ENCODE data around the gene LENG1. TPM values are rescaled to one million over a fixed set of nuclear protein-coding genes. Genes with fewer than 3 reads are reported as not detected.

LENG1 gene
- total and polyA plus RNA-seq, 7 donors: 5.8 to 19.6 (median 10.2) TPM

GRCh38 chr19:54148158-54148557 is 11.4 kb downstream of the LENG1 start:
- WGBS, 3 donors: 84 to 90% (median 87%) methylated on average over 15 to 19 of the region's 19 CpGs
- TF ChIP-seq, protein P1, sequence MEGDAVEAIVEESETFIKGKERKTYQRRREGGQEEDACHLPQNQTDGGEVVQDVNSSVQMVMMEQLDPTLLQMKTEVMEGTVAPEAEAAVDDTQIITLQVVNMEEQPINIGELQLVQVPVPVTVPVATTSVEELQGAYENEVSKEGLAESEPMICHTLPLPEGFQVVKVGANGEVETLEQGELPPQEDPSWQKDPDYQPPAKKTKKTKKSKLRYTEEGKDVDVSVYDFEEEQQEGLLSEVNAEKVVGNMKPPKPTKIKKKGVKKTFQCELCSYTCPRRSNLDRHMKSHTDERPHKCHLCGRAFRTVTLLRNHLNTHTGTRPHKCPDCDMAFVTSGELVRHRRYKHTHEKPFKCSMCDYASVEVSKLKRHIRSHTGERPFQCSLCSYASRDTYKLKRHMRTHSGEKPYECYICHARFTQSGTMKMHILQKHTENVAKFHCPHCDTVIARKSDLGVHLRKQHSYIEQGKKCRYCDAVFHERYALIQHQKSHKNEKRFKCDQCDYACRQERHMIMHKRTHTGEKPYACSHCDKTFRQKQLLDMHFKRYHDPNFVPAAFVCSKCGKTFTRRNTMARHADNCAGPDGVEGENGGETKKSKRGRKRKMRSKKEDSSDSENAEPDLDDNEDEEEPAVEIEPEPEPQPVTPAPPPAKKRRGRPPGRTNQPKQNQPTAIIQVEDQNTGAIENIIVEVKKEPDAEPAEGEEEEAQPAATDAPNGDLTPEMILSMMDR (IDR thresholded peaks at IDR 0.05): no peak
- no peaks in the 10 kb centered on the region for H3K27me3 ChIP-seq (ENCODE audit: insufficient read depth in 3 of 3, low read length in 2 of 3)
- no peaks in the 10 kb centered on the region for H3K9me3 ChIP-seq
- H3K27ac ChIP-seq: no peak overlapping the region
- no peak overlapping the region for H3K4me3 ChIP-seq
- intact Hi-C loops (cut with DNase I): no loop called here
- peaks cover 4 to 99% of the 10 kb centered on the region in 2 donors for H3K36me3 ChIP-seq (ENCODE audit: insufficient read depth in 1 of 2, low read depth in 1 of 2)
- ATAC-seq: no peak
- H3K4me1 ChIP-seq: no peaks in the 10 kb centered on the region
- DNase-seq: no peak

GRCh38 chr19:54147676-54148075 is 11.8 kb downstream of the LENG1 start:
- intact Hi-C loops (cut with DNase I): no loop called here
- no peaks in the 10 kb centered on the region for H3K27me3 ChIP-seq (ENCODE audit: insufficient read depth in 3 of 3, low read length in 2 of 3)
- no peaks in the 10 kb centered on the region for H3K4me1 ChIP-seq
- TF ChIP-seq, protein P1 (IDR thresholded peaks at IDR 0.05): no peak
- H3K36me3 ChIP-seq (ENCODE audit: insufficient read depth in 1 of 2, low read depth in 1 of 2): peaks cover 4 to 99% of the 10 kb centered on the region in 2 donors
- DNase-seq: no peak
- 62 to 86% (median 82%) methylated on average over 2 to 3 of the region's 3 CpGs for WGBS, 3 donors
- H3K4me3 ChIP-seq: no peak overlapping the region
- H3K27ac ChIP-seq: no peak overlapping the region
- no peaks in the 10 kb centered on the region for H3K9me3 ChIP-seq
- ATAC-seq: no peak

DNA sequence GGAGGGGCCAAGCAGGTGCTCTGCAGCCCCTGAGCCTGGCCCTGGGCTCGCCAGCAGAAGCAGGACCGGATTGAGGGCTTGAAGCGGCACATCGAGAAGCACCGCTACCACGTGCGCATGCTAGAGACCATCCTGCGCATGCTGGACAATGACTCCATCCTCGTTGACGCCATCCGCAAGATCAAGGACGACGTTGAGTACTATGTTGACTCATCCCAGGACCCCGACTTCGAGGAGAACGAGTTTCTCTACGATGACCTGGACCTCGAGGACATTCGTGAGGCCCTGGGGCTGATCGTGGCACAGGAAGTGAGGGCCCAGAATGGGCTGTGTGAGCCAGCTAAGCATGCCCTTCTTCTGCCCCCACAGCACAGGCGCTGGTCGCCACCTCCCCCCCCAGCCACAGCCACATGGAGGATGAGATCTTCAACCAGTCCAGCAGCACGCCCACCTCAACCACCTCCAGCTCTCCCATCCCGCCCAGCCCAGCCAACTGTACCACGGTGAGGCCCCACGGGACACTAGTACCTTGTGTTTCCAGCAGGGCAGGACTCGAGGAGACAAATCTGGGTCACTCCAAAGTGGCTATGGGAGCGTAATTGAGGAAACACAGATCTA is 13.9 kb downstream of the LENG1 start:
- H3K27ac ChIP-seq: no peak overlapping the region
- H3K4me1 ChIP-seq: peaks cover under 1% of the 10 kb centered on the region
- no peaks in the 10 kb centered on the region for H3K27me3 ChIP-seq (ENCODE audit: insufficient read depth in 3 of 3, low read length in 2 of 3)
- peaks cover 4 to 94% of the 10 kb centered on the region in 2 donors for H3K36me3 ChIP-seq (ENCODE audit: insufficient read depth in 1 of 2, low read depth in 1 of 2)
- TF ChIP-seq, protein P1 (IDR thresholded peaks at IDR 0.05): no peak
- intact Hi-C loops (cut with DNase I): no loop called here
- ATAC-seq (no peak), DNase-seq (no peak)
- H3K4me3 ChIP-seq: no peak overlapping the region
- no peaks in the 10 kb centered on the region for H3K9me3 ChIP-seq
- WGBS, 3 donors: 89 to 93% (median 92%) methylated on average over 28 of the region's 28 CpGs

DNA sequence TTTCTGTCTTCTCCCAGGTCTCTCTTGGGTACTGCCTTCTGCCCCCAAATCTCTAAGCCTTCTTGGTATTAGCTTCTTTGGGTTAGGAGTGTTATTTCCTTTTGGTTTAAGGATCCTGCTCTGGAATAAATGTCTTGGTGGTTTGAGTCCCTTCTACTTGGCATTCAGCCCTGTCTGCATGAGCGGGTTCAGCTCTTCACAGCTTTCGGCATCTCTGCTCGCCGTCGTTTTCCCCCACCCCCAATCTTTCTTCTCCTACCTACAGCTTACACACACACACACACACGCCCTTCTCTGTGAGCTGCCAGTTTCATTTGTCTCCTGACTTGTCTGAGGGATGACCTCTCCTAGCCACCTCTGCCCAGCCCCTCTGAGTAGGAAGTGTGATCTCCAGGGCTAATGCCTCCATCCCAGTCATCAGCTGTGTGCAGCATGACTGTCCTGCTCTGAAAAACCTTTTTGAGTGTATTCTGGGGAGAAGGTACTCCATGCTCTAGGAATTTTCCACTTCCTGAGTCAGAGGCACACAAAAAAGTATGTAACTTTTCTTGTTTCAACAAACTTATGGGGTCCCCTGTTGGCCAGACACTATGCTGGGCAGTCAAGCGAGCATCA is 17.2 kb downstream of the LENG1 start:
- no peak for ATAC-seq
- 85 to 92% (median 88%) methylated on average over 7 of the region's 7 CpGs for WGBS, 3 donors
- peaks cover 22% of the 10 kb centered on the region for H3K4me1 ChIP-seq
- H3K36me3 ChIP-seq (ENCODE audit: insufficient read depth in 1 of 2, low read depth in 1 of 2): peaks cover 3 to 70% of the 10 kb centered on the region in 2 donors
- H3K27me3 ChIP-seq (ENCODE audit: insufficient read depth in 3 of 3, low read length in 2 of 3): no peaks in the 10 kb centered on the region
- no peaks in the 10 kb centered on the region for H3K9me3 ChIP-seq
- DNase-seq: no peak
- H3K27ac ChIP-seq: no peak overlapping the region
- TF ChIP-seq, protein P1 (IDR thresholded peaks at IDR 0.05): no peak
- intact Hi-C loops (cut with DNase I): no loop called here
- no peak overlapping the region for H3K4me3 ChIP-seq

Measured in psoas muscle (tissue), 8 donors.